IMR-90 (cell line): Measurements from ENCODE around the gene PPY. TPM values are rescaled to one million over a fixed set of nuclear protein-coding genes. Genes with fewer than 3 reads are reported as not detected.

ENCODE experiments used
- ATAC-seq: fragments of 200-7000 bp; cut with Tn5 transposase; 2 replicates; pipeline ENCODE4 v1.9.1; 2020; ENCODE audit warnings: low read depth, mild to moderate bottlenecking, moderate library complexity
- BruUV-seq: library from RNA; stranded (reverse); fragments of 400-500 nt; replicated peaks from 2 replicates; lab custom pipeline; 2021; lab: Mats Ljungman, UMichigan
- CTCF ChIA-PET: fragments of 300-600 bp; formaldehyde crosslinking; extraction: SDS; loops from one replicate; lab custom pipeline; 2021; ENCODE audit warnings: antibody characterized with exemption; lab: Yijun Ruan, JAX
- POLR2A ChIA-PET: fragments of 300-600 bp; sonication (Branson Sonifier 250); formaldehyde crosslinking; loops from one replicate; lab custom pipeline; 2022; ENCODE audit warnings: antibody characterized with exemption; ENCODE audit not compliant: unreplicated experiment; lab: Charles Lee
- DNase-seq: peaks from one replicate; pipeline ENCODE4 v3.0.0; 2013
- H2AFZ ChIP-seq: replicated peaks from 2 replicates; pipeline ENCODE3; 2013; ENCODE audit warnings: low read length, mild to moderate bottlenecking; ENCODE audit not compliant: poor library complexity
- H2AK5ac ChIP-seq: 2 replicates; pipeline ENCODE4 v1.6.1; 2013; ENCODE audit warnings: low read depth, low read length, inconsistent platforms
- H2AK9ac ChIP-seq: replicated peaks from 2 replicates; pipeline ENCODE3; 2013; ENCODE audit warnings: mild to moderate bottlenecking, low read depth, low read length, moderate library complexity; ENCODE audit not compliant: poor library complexity
- H2BK120ac ChIP-seq: 2 replicates; pipeline ENCODE4 v1.6.1; 2013; ENCODE audit warnings: low read depth, low read length, inconsistent platforms
- H2BK15ac ChIP-seq: 3 replicates; pipeline ENCODE4 v1.6.1; 2013; ENCODE audit warnings: low read depth, low read length, inconsistent platforms
- H2BK20ac ChIP-seq: 2 replicates; pipeline ENCODE4 v1.6.1; 2013; ENCODE audit warnings: low read depth, mild to moderate bottlenecking, inconsistent platforms, low read length, moderate library complexity
- H2BK5ac ChIP-seq: 2 replicates; pipeline ENCODE4 v1.6.1; 2013; ENCODE audit warnings: mild to moderate bottlenecking, low read depth, low read length, inconsistent platforms; ENCODE audit not compliant: poor library complexity, severe bottlenecking
- H3K14ac ChIP-seq: replicated peaks from 2 replicates; pipeline ENCODE4 v1.6.1; 2013; ENCODE audit warnings: low read depth, low read length, inconsistent platforms
- H3K18ac ChIP-seq: 2 replicates; pipeline ENCODE4 v1.6.1; 2013; ENCODE audit warnings: low read depth, low read length, control low read depth
- H3K23ac ChIP-seq: 2 replicates; pipeline ENCODE4 v1.6.1; 2013; ENCODE audit warnings: low read depth, low read length, inconsistent platforms
- H3K27ac ChIP-seq: 2 replicates; pipeline ENCODE4 v1.5.1; 2013; ENCODE audit warnings: mild to moderate bottlenecking, control low read depth, low read length; ENCODE audit not compliant: insufficient read depth
- H3K27me3 ChIP-seq: 2 replicates; pipeline ENCODE4 v1.6.1; 2013; ENCODE audit warnings: low read length; ENCODE audit not compliant: control insufficient read depth, insufficient read depth
- H3K36me3 ChIP-seq: 2 replicates; pipeline ENCODE4 v1.6.1; 2013; ENCODE audit warnings: low read length, mixed read lengths; ENCODE audit not compliant: control insufficient read depth, insufficient read depth
- H3K4ac ChIP-seq: 2 replicates; pipeline ENCODE4 v1.6.1; 2013; ENCODE audit warnings: low read depth, low read length, inconsistent platforms
- H3K4me1 ChIP-seq: 2 replicates; pipeline ENCODE4 v1.6.1; 2013; ENCODE audit warnings: low read length, mixed read lengths; ENCODE audit not compliant: control insufficient read depth, insufficient read depth
- H3K4me2 ChIP-seq: 2 replicates; pipeline ENCODE4 v1.6.1; 2013; ENCODE audit warnings: low read depth, mild to moderate bottlenecking, control low read depth, low read length, moderate library complexity
- H3K4me3 ChIP-seq: 2 replicates; pipeline ENCODE4 v1.5.1; 2013; ENCODE audit warnings: low read depth, mild to moderate bottlenecking, control low read depth, low read length, moderate library complexity; ENCODE audit not compliant: insufficient read depth
- H3K56ac ChIP-seq: 2 replicates; pipeline ENCODE4 v1.6.1; 2013; ENCODE audit warnings: low read length, inconsistent platforms; ENCODE audit not compliant: insufficient read depth; ENCODE audit errors: extremely low read depth
- H3K79me1 ChIP-seq, 2 experiments: 2 replicates each; pipeline ENCODE4 v1.6.1; 2013; ENCODE audit warnings: low read length in 2 of 2, inconsistent platforms in 1 of 2, low read depth in 1 of 2
- H3K9ac ChIP-seq: 2 replicates; pipeline ENCODE4 v1.6.1; 2013; ENCODE audit warnings: low read depth, low read length, control low read depth
- H3K9me1 ChIP-seq: 2 replicates; pipeline ENCODE4 v1.6.1; 2013; ENCODE audit warnings: low read length, inconsistent platforms; ENCODE audit not compliant: insufficient read depth
- H3K9me3 ChIP-seq: 2 replicates; pipeline ENCODE4 v1.6.1; 2013; ENCODE audit warnings: low read length; ENCODE audit not compliant: control insufficient read depth, insufficient read depth
- H4K20me1 ChIP-seq: 2 replicates; pipeline ENCODE4 v1.6.1; 2013; ENCODE audit warnings: low read length, inconsistent platforms; ENCODE audit not compliant: insufficient read depth
- H4K5ac ChIP-seq: 2 replicates; pipeline ENCODE4 v1.6.1; 2013; ENCODE audit warnings: mild to moderate bottlenecking, low read depth, low read length, control low read depth
- H4K8ac ChIP-seq, 2 experiments: 2 replicates each; pipeline ENCODE4 v1.6.1; 2013; ENCODE audit warnings: low read depth in 2 of 2, low read length in 2 of 2, control low read depth in 1 of 2, inconsistent platforms in 1 of 2
- H4K91ac ChIP-seq: 2 replicates; pipeline ENCODE4 v1.6.1; 2013; ENCODE audit warnings: low read depth, low read length, inconsistent platforms; ENCODE audit not compliant: insufficient read depth
- BHLHE40 ChIP-seq: fragments of 150-350 bp; IDR thresholded peaks from 2 replicates; pipeline ENCODE4 v1.6.1; 2016; ENCODE audit warnings: mild to moderate bottlenecking, low read depth, low read length
- CHD1 ChIP-seq: IDR thresholded peaks from 2 replicates; pipeline ENCODE4 v1.6.1; 2012; ENCODE audit warnings: low read depth, low read length, improper control_type of control experiment
- POLR2A ChIP-seq: IDR thresholded peaks from 2 replicates; pipeline ENCODE4 v1.6.1; 2012; ENCODE audit warnings: mild to moderate bottlenecking, low read depth, low read length
- RAD21 ChIP-seq: IDR thresholded peaks from 2 replicates; pipeline ENCODE4 v1.6.1; 2012; ENCODE audit warnings: low read length, improper control_type of control experiment
- WGBS, 2 experiments: methylation state at CpG; one replicate each; pipeline versions ENCODE4 v1.1.5 to v1.1.7; 2013; ENCODE audit warnings: missing lambda C conversion rate in 2 of 2; ENCODE audit not compliant: insufficient read length in 1 of 2; ENCODE audit errors: extremely low coverage in 2 of 2; 5-methylcytosine and 5-hydroxymethylcytosine counted together
- dilution Hi-C: fragments of 300-500 bp; cut with HindIII; formaldehyde crosslinking; loops from one replicate; pipeline ENCODE4 v1.14.3; 2018; ENCODE audit warnings: low sequenced_read_pairs; ENCODE audit not compliant: unreplicated experiment
- in situ Hi-C: fragments of 300-500 bp; cut with MboI; formaldehyde crosslinking; loops from 3 replicates; pipeline ENCODE4 v1.14.3; 2019; ENCODE audit warnings: low sequenced_read_pairs, inconsistent platforms, mixed read lengths
- intact Hi-C: fragments of 100-400 bp; cut with micrococcal nuclease; formaldehyde crosslinking; loops from 2 replicates; pipeline ENCODE4 v1.10.0; 2022
- polyA plus RNA-seq, 3 experiments: library from polyadenylated mRNA; depleted of rRNA; stranded (reverse); fragments of >200 nt; gene quantifications; 2 replicates each; pipeline ENCODE4 v1.2.3, GENCODE V29; 2012; ENCODE audit warnings: low replicate concordance in 1 of 3
- total RNA-seq: library from RNA; depleted of rRNA; stranded (reverse); fragments of >200 nt; gene quantifications from 2 replicates; pipeline ENCODE4 v1.2.3, GENCODE V29; 2012

PPY gene
- total and polyA plus RNA-seq, 2 of the 4 experiments (the other 2 are of a cell fraction) = not detected

DNA sequence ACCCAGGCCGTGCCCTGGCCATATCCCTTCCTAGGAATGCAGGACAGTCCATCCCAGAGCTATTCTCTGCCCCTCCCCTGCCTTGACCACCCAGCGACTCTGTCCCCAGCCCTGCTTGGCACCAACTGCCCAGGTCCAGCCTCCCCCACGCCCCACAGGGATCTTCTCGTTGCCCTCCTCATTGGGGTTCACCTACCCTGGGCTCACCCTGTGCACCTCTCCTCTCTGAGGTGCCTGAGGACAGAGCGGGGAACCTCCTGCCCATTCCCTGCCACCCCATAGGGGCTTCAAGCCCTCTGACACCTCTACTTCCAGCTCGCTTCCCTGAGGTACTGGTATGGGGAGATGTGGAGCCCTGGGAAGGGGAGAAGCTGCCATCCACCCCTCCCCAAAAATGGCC lies 28.7 kb downstream of the PPY start:
- BruUV-seq = no TSS peak
- Histone ChIP-seq H3K4ac (no peak overlapping the region), H3K14ac (no peak overlapping the region), H2AFZ (no peak overlapping the region), H2BK5ac (no peak overlapping the region), H3K9me1 (peaks cover 3% of the 10 kb centered on the region; the same call in 1 of the 2 replicates), H4K5ac (no peak overlapping the region), H3K9me3 (no peaks in the 10 kb centered on the region), H2BK20ac (no peak overlapping the region), H3K18ac (no peak overlapping the region), H3K27me3 (peaks cover 57% of the 10 kb centered on the region), H2AK9ac (no peak overlapping the region), H4K20me1 (no peaks in the 10 kb centered on the region), H3K56ac (no peak overlapping the region), H3K4me3 (no peak overlapping the region), H3K27ac (no peak overlapping the region), H3K36me3 (no peaks in the 10 kb centered on the region), H4K8ac (no peak overlapping the region), H3K4me2 (no peak overlapping the region), H3K4me1 (no peaks in the 10 kb centered on the region), H3K23ac (no peak overlapping the region), H4K91ac (no peak overlapping the region), H3K9ac (no peak overlapping the region), H3K79me1 (no peaks in the 10 kb centered on the region), H2AK5ac (no peak overlapping the region), H2BK15ac (no peak overlapping the region), H2BK120ac (no peak overlapping the region)
- ATAC-seq (no peak), DNase-seq (no peak)
- in situ Hi-C loops (no loop called here), intact Hi-C loops (no loop called here), dilution Hi-C loops (no loop called here)
- CTCF ChIA-PET = no interaction called here
- POLR2A ChIA-PET = no interaction called here
- TF ChIP-seq RAD21 = no peak
- TF ChIP-seq POLR2A = no peak
- no peak for TF ChIP-seq CHD1
- no peak for TF ChIP-seq BHLHE40
- WGBS, 2 experiments = 14% methylated on average over 1 of the region's 6 CpGs; no CpG with 5 or more reads in 1 of the 2 experiments
